H9 (cell line): ENCODE results near the gene MPZL3. TPM values are rescaled to one million over a fixed set of nuclear protein-coding genes. Genes with fewer than 3 reads are reported as not detected.

ENCODE experiments used
- DNase-seq: peaks from one replicate; pipeline ENCODE4 v3.0.0-alpha.2; 2017
- H2AFZ ChIP-seq: one replicate; pipeline ENCODE4 v1.6.1; 2013; ENCODE audit warnings: mild to moderate bottlenecking, low read length, control low read depth, moderate library complexity
- H2AK5ac ChIP-seq: 2 replicates; pipeline ENCODE4 v1.6.1; 2013; ENCODE audit warnings: low read length, control low read depth, mixed read lengths; ENCODE audit not compliant: insufficient read length
- H2BK120ac ChIP-seq: one replicate; pipeline ENCODE4 v1.6.1; 2013; ENCODE audit warnings: low read depth, mild to moderate bottlenecking, low read length, control low read depth, inconsistent platforms; ENCODE audit not compliant: poor library complexity, severe bottlenecking
- H2BK12ac ChIP-seq: 2 replicates; pipeline ENCODE4 v1.6.1; 2013; ENCODE audit warnings: low read length, control low read depth, mixed read lengths, low read depth; ENCODE audit not compliant: insufficient read length
- H2BK15ac ChIP-seq: 2 replicates; pipeline ENCODE4 v1.6.1; 2013; ENCODE audit warnings: low read depth, low read length, control low read depth
- H2BK20ac ChIP-seq: one replicate; pipeline ENCODE4 v1.6.1; 2013; ENCODE audit warnings: low read depth, mild to moderate bottlenecking, low read length, control low read depth, inconsistent platforms; ENCODE audit not compliant: poor library complexity, severe bottlenecking
- H2BK5ac ChIP-seq: 2 replicates; pipeline ENCODE4 v1.6.1; 2013; ENCODE audit warnings: low read length, control low read depth, mixed read lengths; ENCODE audit not compliant: insufficient read length
- H3K14ac ChIP-seq: 2 replicates; pipeline ENCODE4 v1.6.1; 2013; ENCODE audit warnings: low read length, control low read depth; ENCODE audit not compliant: insufficient read depth
- H3K18ac ChIP-seq: 2 replicates; pipeline ENCODE4 v1.6.1; 2013; ENCODE audit warnings: low read depth, mild to moderate bottlenecking, mixed read lengths, low read length, control low read depth; ENCODE audit not compliant: insufficient read length
- H3K23ac ChIP-seq: 2 replicates; pipeline ENCODE4 v1.6.1; 2013; ENCODE audit warnings: low read length, control low read depth, mixed read lengths, low read depth; ENCODE audit not compliant: insufficient read length
- H3K23me2 ChIP-seq: 2 replicates; pipeline ENCODE4 v1.6.1; 2013; ENCODE audit warnings: low read depth, mild to moderate bottlenecking, mixed read lengths, low read length, control low read depth; ENCODE audit not compliant: insufficient read length, poor library complexity, severe bottlenecking
- H3K27ac ChIP-seq: 2 replicates; pipeline ENCODE4 v1.5.1; 2013; ENCODE audit warnings: low read length, control low read depth, mixed read lengths, low read depth; ENCODE audit not compliant: insufficient read length
- H3K27me3 ChIP-seq: 2 replicates; pipeline ENCODE4 v1.6.1; 2013; ENCODE audit warnings: low read length, control low read depth, inconsistent platforms; ENCODE audit not compliant: insufficient read depth
- H3K4ac ChIP-seq: 2 replicates; pipeline ENCODE4 v1.6.1; 2013; ENCODE audit warnings: low read depth, mild to moderate bottlenecking, control low read depth, inconsistent platforms, low read length, moderate library complexity
- H3K4me1 ChIP-seq: 2 replicates; pipeline ENCODE4 v1.6.1; 2013; ENCODE audit warnings: low read length, control low read depth, inconsistent platforms; ENCODE audit not compliant: insufficient read depth
- H3K4me2 ChIP-seq: 2 replicates; pipeline ENCODE4 v1.6.1; 2013; ENCODE audit warnings: low read length, control low read depth, mixed read lengths; ENCODE audit not compliant: insufficient read length, insufficient read depth
- H3K56ac ChIP-seq: 2 replicates; pipeline ENCODE4 v1.6.1; 2013; ENCODE audit warnings: low read depth, mild to moderate bottlenecking, mixed read lengths, low read length, control low read depth; ENCODE audit not compliant: insufficient read length
- H3K79me1 ChIP-seq: 2 replicates; pipeline ENCODE4 v1.6.1; 2013; ENCODE audit warnings: low read depth, mild to moderate bottlenecking, moderate library complexity, low read length, control low read depth, inconsistent platforms; ENCODE audit not compliant: insufficient read depth, poor library complexity, severe bottlenecking
- H3K79me2 ChIP-seq: 2 replicates; pipeline ENCODE4 v1.6.1; 2013; ENCODE audit warnings: low read length, control low read depth, inconsistent platforms; ENCODE audit not compliant: insufficient read depth
- H3K9ac ChIP-seq: 2 replicates; pipeline ENCODE4 v1.6.1; 2013; ENCODE audit warnings: low read length, control low read depth, mixed read lengths; ENCODE audit not compliant: insufficient read length; ENCODE audit errors: extremely low read depth
- H3K9me3 ChIP-seq: one replicate; pipeline ENCODE4 v1.6.1; 2013; ENCODE audit warnings: low read depth, low read length, inconsistent platforms; ENCODE audit not compliant: control insufficient read depth
- H3T11ph ChIP-seq: one replicate; pipeline ENCODE4 v1.6.1; 2013; ENCODE audit warnings: mild to moderate bottlenecking, low read length, control low read depth, inconsistent platforms
- H4K20me1 ChIP-seq: one replicate; pipeline ENCODE4 v1.6.1; 2013; ENCODE audit not compliant: control insufficient read depth, insufficient read length, insufficient read depth
- H4K5ac ChIP-seq: 2 replicates; pipeline ENCODE4 v1.6.1; 2013; ENCODE audit warnings: low read depth, mild to moderate bottlenecking, mixed read lengths, low read length, control low read depth; ENCODE audit not compliant: insufficient read length
- H4K8ac ChIP-seq: replicated peaks from 2 replicates; pipeline ENCODE4 v1.6.1; 2013; ENCODE audit warnings: low read length, control low read depth, mixed read lengths, low read depth; ENCODE audit not compliant: insufficient read length
- H4K91ac ChIP-seq: 2 replicates; pipeline ENCODE4 v1.6.1; 2013; ENCODE audit warnings: low read depth, mild to moderate bottlenecking, moderate library complexity, mixed read lengths, low read length, control low read depth; ENCODE audit not compliant: insufficient read length
- H3K27ac Mint-ChIP-seq, 3 experiments: 2 replicates in 2 of 3; 3 replicates in 1 of 3; pipeline ENCODE4 v1.8.0; 2020 to 2021; ENCODE audit warnings: mixed read lengths in 3 of 3, mild to moderate bottlenecking in 1 of 3, moderate library complexity in 1 of 3
- H3K27me3 Mint-ChIP-seq: 2 replicates; pipeline ENCODE4 v1.8.0; 2021; ENCODE audit warnings: low read depth, mild to moderate bottlenecking, moderate library complexity, mixed read lengths
- H3K36me3 Mint-ChIP-seq, 3 experiments: 2 replicates in 2 of 3; 3 replicates in 1 of 3; pipeline ENCODE4 v1.8.0; 2020 to 2021; ENCODE audit warnings: low read depth in 3 of 3, mixed read lengths in 3 of 3; ENCODE audit not compliant: insufficient read depth in 1 of 3
- H3K4me1 Mint-ChIP-seq, 2 experiments: 2 replicates each; pipeline ENCODE4 v1.8.0; 2020; ENCODE audit warnings: mixed read lengths in 2 of 2
- H3K4me3 Mint-ChIP-seq, 2 experiments: 2 replicates in 1 of 2; 3 replicates in 1 of 2; pipeline ENCODE4 v1.8.0; 2020 to 2021; ENCODE audit warnings: mild to moderate bottlenecking in 2 of 2, mixed read lengths in 2 of 2, moderate library complexity in 1 of 2
- H3K9me3 Mint-ChIP-seq, 2 experiments: 2 replicates in 1 of 2; 3 replicates in 1 of 2; pipeline ENCODE4 v1.8.0; 2020; ENCODE audit warnings: mild to moderate bottlenecking in 2 of 2, mixed read lengths in 2 of 2, moderate library complexity in 1 of 2
- CTCF ChIP-seq: fragments of 200-600 bp; sonication (generic); conservative IDR thresholded peaks from 3 replicates; pipeline ENCODE4 v1.8.0; 2021; ENCODE audit warnings: antibody characterized with exemption, mild to moderate bottlenecking
- WGBS: extraction: QIAGEN DNeasy Blood & Tissue Kit; methylation state at CpG from one replicate; pipeline ENCODE4 v1.1.7; 2013; ENCODE audit warnings: missing lambda C conversion rate, low lambda C conversion rate, mixed read lengths; ENCODE audit not compliant: insufficient read length; ENCODE audit errors: extremely low coverage; 5-methylcytosine and 5-hydroxymethylcytosine counted together
- total RNA-seq: library from RNA; stranded (reverse); gene quantifications from 2 replicates; pipeline ENCODE4 v1.2.1, GENCODE V29; 2021

Gene MPZL3
- total RNA-seq, 1 experiment from 2014 or later, result 2.6 TPM

DNA sequence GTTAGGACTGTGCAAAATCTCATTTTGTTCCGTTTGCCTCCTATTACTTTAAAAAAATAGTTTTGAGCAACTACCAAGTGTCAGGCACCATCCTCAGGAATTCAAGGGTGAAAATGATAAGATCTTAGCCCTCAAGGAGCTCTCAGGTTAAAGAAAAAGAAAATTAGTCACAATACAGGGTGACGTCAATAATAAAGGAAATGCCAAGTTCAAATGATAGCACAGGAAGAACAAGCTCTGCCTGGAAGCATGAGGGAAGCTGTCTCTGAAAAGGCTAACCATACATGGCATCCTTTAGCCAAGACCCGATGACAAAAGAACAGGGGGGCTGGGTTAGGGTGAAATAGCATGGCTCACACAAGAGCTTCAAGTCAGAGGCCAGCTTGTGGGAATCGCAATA is 23.0 kb upstream of the MPZL3 start:
- Histone ChIP-seq H2BK15ac (no peak overlapping the region), H3K9me3 (no peaks in the 10 kb centered on the region), H3K4ac (no peak overlapping the region), H3K9ac (no peak overlapping the region), H3K79me1 (no peaks in the 10 kb centered on the region), H3T11ph (no peak overlapping the region), H2BK5ac (no peak overlapping the region), H2BK12ac (no peak overlapping the region), H3K27ac (no peak overlapping the region), H3K18ac (no peak overlapping the region), H2BK120ac (no peak overlapping the region), H4K91ac (no peak overlapping the region), H3K23me2 (no peaks in the 10 kb centered on the region), H4K20me1 (no peaks in the 10 kb centered on the region), H3K14ac (no peak overlapping the region), H3K4me2 (no peak overlapping the region), H3K27me3 (no peaks in the 10 kb centered on the region), H2AK5ac (no peak overlapping the region), H3K4me1 (no peaks in the 10 kb centered on the region), H3K56ac (no peak overlapping the region), H3K79me2 (no peaks in the 10 kb centered on the region), H4K5ac (no peak overlapping the region), H4K8ac (no peak overlapping the region), H3K23ac (no peak overlapping the region), H2AFZ (no peak overlapping the region), H2BK20ac (no peak overlapping the region)
- no CpG with 5 or more reads among the region's 4 CpGs for WGBS
- Mint-ChIP-seq H3K4me3 (no peak overlapping the region), H3K9me3 (no peaks in the 10 kb centered on the region), H3K36me3 (no peaks in the 10 kb centered on the region), H3K4me1 (peaks cover 4 to 7% of the 10 kb centered on the region in 2 experiments), H3K27ac (no peak overlapping the region), H3K27me3 (peaks cover 31% of the 10 kb centered on the region)
- no peak for DNase-seq
- TF ChIP-seq CTCF, result no peak
